Measurements from ENCODE around the gene HSPBAP1.

GRCh38 chr3:122810734-122811133 is 17.1 kb upstream of the HSPBAP1 start:
- TF ChIP-seq CTCF (IDR thresholded peaks at IDR 0.05) (no peak), POLR2A (IDR thresholded peaks at IDR 0.05) (no peak)
